Urothelium cell line (cell line): ENCODE results near the gene GALNT10.

Experiments
- DNase-seq: peaks from one replicate; pipeline ENCODE4 v3.0.0; 2011; ENCODE audit warnings: low spot score, mixed read lengths
- FAIRE-seq: peaks from 2 replicates; lab custom pipeline; 2011; peaks lifted over from hg19 to GRCh38; lab: Jason Lieb, UNC

The GALNT10 gene

DNA sequence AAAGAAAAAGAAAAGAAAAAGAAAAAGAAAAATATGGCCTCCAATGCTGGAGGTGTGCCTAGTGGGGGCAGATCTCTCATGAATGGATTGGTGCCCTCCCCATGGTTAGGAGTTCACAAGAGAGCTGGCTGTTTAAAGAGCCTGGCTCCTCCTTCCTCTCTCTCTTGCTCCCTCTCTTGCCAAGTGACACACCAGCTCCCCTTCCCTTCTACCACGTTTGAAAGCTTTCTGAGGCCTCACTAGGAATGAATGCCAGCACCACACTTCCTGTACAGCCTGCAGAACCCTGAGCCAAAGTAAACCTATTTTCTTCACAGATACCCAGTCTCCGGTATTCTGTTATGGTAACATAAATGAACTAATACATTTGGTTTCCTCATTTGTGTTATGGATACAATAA, 14.4 kb upstream of the GALNT10 start:
- DNase-seq (no peak), FAIRE-seq (no peak)

DNA sequence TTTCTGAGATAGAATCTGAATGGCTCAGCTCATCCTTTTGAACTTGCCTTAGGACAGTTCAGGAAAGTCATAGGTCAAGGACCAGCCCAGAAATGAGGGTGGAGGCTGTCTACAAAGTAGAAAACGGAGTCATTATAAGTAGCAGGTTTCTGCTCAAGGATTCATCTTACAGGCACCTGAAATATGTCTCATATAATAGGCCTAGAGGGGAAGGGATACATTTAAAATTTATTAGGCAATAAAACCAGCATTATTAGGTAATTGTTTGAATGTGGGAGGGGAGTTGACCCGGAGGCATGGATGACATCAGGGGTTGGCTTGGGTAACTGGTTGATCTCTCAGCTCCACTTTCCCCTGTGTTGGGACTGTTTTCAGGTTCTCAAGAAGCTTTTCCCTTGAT, 11.9 kb upstream of the GALNT10 start:
- no peak for DNase-seq
- no peak for FAIRE-seq

DNA sequence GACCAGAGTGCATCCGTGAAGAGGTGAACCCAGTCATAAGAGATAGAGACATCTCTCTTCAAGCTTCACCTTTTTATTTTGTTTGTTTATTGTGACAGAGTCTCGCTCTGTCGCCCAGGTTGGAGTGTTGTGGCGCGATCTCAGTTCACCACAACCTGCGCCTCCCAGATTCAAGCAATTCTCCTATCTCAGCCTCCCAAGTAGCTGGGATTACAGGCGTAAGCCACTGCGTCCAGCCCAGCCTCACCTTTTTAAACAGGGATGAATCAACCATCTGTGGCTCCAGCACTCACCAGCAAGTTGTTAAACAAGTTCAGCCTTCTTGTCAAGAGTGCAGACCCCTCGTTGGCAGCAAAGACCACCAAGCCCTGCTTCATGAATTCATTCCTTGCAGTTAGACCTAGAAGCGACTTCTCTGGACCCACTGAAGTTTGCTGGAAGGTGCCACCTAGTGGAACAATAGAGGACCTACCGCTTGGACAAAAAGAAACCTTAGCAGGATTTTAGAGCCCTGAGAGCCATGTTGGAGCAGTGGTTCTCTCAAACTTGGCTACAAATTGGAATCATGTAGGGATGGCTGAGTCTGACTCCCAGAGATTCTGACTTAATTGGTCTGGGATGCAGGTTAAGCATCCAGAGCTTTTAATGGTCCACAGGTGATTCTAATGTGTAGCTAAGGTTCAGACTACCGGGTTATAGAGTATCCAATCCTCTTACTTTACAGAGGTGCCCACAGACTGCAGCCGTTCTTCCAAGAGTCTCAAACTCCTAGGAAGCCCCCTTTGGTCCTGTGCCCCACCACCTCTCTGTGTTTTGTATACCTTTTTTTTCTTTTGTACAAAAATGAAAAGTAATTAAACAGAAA, 10.5 kb upstream of the GALNT10 start:
- DNase-seq: peak; percentile 70
- no peak for FAIRE-seq

DNA sequence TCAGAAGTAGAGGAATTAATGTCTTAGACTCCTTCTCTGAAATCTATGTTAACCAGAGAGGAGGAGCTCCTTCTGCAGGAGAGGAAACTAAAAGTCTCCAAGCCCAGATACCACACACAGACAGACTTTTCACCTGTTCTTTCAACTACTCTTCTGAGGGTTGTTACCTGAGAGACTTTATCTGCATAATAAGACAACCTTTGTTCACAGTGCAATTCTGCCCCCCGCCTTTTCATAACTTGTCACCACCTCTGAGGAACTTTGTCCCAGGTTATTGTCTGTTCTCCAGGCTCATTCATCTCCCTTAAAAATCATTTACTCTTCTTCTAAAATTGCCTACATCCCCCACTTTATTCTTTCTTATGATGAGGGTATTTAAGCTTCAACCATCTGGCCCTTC, 9.4 kb upstream of the GALNT10 start:
- DNase-seq (no peak), FAIRE-seq (no peak)

DNA sequence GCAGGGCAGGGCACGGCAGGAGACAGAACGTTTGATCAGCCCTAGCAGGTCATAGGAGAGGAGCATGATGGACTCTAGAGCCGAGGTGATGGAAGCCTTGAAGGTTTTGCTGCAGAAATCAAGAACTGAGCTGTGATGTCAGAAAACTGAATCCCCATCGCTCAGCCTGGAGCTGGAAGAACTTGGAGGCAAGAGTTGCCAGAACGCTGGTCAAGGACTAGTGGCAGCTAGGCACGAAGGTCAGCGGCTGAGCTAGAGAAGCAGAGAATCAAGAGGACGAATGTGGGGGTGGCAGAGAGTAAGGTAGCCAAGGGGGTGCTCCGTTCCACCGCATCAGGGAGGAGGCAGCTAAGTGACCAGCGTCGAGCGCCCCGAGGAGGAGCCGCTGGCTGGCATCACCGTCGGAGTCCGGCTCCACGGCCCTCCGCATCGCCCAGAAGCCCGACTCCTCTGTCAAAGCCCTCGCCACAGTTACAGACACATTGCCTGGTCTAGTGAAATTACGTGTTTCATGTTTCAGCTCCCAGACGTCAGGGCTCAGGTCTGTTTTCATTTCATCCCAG, 1.2 kb upstream of the GALNT10 start:
- FAIRE-seq (no peak), DNase-seq (no peak)

DNA sequence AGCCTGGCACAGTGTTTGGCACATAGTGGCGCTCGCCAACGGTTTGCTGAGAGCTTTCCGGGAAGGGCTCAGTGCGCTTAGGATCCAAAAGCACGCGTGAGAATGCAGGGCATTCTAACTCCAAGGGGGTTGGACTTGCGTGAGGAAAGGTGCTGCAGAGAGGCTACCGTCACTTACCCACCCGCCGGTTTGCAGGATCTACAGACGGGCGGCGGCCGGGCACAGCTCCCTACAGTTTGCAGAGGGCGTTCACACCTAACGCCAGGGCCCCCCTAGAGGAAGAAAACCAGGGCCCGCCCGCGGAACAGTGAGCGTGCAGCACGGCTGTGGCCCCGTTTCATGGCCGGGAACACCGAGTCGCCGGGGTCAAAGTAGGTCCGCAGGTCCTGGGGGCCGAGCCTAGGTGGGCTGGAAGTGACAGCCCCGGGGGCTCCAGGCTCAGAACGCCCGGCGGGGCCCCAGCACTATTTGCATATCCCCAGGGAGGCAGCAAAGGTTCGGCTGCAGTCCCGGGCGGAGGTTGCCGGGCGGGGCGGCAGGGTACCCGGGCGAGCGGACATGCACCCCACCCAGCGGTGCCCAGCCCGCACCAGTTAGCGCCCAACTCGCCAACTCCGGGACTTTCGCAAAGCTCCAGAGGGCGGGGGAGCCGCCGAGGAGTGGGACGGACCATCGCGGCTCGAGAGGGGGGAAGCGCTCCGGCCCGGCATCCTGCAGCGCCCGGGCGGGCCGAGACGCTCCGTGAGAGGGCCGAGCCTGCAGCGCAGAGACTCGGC, 526 bp upstream of the GALNT10 start:
- FAIRE-seq (no peak), DNase-seq (peak; percentile 92)

DNA sequence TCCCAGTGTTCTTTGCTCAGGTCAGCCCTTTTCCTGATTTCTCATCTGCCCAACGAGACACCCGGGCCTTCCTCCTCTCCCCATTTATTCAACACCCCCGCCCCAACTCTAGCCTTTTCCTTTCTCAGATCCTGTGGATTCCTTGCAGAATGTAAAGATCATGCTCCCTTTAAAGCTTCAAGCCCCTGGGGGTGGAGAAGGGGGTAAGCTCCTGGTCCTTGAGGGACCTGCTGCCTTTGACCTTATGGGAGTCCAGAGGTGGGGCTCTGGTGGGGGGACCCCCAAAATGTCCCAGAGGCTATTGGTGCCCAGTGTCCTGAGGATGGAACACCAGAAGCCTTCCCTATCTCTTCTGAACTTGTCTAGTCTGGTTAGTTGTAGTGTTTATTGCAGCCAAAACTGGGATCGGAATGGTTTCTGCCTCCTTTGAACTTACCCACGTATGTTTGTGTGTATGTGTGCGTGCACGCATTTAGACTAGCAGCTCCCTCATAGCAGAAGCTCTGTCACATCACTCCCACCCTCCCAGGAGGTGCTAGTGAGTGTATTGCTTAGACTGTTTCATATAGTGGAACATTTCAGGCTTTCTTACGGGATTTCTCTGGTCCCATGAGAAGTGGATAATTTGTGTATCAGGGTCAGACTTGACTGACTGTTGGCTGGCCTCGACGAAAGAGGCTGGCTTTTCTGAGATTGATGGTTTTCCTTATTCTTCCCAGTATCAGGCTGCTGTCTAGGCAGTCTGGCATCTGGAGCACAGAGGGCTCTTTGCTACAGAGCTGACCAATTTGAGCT, 1.1 kb downstream of the GALNT10 start:
- FAIRE-seq: no peak
- no peak for DNase-seq

DNA sequence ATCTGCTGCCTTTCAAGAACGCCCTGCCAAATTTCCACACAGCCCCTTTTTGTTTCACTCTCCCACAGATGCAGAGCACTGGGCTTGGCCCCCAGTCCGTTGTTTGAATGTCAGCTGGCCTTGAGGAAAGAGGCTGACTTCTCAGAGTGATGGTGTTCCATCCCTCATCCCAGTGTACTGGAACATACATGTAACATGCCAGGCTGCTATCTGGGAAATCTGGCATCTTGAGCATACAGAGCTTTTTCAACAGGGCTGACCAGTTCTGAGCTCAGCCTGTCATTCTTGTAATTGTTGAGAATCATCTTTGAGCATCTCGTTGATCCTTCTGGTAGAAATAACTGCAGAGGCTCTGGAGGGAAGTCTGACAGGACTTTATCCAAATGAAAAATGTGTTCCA, 2.8 kb downstream of the GALNT10 start:
- FAIRE-seq (no peak), DNase-seq (no peak)

DNA sequence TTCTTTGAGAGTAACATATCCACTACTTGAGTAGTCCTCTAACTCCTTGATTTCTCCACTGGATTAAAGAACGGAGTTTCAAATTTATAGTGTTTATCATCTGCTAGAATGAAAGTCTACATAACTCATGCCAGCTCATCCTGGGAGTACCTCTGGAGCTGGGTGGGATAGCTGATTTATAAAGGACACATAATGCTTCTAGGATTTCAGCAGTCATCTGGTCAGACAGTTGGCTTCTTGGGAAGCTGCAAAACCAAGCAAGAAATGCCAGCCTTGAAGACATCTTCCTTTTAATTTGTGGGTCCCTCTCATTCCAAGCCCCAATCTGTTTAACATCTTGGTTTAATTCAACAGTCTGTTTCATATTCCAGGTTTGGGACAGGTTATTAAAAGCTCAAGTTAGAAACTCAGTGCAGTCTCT, 3.2 kb downstream of the GALNT10 start:
- FAIRE-seq (no peak), DNase-seq (no peak)

DNA sequence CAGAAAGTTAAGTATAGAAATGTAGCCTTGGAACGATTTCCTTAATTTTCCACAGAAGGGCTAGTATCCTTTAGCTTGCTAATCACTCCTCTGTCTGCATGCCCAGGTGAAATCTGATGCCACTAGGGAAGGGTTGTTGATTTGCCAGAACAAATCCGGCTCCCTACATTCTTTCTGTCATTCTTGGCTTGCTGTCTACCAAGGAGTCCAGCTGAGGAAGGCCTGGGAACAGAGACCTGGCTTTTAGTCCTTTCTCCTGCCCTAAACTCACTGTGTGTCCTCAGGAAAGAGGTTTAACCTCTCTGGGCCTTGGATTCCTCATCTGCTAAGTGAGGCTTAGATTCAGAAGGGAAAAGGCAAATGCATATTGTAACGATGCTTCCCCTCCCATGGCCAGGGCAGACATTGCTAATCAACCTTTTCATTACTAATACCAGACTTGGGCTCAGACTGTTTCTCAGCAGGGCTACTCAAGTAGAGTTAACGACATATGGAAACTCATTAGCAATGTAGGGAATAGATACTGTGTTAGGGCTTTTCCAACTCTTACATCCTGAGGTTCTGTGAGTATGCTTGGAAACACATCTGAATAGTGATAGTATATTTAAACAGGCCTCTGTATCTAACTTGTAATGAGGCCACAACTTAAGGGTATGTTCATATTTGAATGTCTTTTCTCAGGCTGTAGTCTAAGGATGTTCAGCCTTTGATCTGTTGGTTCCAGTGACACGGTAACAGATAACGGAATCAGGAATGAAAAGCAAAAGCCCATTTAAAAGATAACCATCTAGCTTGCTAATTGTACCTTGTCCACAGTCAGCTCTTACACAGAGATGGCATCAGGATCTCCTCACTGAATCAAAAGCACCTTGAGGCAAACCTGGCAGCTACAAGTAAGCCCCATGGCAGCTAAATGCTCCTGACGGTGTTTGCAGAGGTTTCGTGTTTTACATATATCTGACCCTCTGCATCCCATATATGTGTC, 4.1 kb downstream of the GALNT10 start:
- no peak for FAIRE-seq
- no peak for DNase-seq

DNA sequence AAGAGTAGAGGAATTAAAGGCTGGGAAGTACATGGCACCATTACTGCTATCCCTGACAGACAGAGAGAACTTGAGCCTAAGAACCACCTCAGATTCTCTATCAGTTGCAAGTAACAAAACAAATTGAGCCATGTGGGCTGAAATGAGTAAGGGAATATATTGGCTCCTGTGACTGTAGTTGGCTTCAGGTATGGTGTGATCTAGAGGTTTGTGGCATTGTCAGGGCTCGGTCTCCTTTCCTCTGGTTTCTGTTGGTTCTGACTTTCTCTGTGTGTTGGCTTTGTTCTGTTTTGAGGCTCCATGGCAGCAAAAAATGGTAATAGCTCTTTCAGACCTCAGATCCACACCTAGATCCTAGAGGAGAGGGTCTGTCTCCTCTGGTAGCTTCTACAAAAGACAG, 5.7 kb downstream of the GALNT10 start:
- FAIRE-seq (no peak), DNase-seq (no peak)

DNA sequence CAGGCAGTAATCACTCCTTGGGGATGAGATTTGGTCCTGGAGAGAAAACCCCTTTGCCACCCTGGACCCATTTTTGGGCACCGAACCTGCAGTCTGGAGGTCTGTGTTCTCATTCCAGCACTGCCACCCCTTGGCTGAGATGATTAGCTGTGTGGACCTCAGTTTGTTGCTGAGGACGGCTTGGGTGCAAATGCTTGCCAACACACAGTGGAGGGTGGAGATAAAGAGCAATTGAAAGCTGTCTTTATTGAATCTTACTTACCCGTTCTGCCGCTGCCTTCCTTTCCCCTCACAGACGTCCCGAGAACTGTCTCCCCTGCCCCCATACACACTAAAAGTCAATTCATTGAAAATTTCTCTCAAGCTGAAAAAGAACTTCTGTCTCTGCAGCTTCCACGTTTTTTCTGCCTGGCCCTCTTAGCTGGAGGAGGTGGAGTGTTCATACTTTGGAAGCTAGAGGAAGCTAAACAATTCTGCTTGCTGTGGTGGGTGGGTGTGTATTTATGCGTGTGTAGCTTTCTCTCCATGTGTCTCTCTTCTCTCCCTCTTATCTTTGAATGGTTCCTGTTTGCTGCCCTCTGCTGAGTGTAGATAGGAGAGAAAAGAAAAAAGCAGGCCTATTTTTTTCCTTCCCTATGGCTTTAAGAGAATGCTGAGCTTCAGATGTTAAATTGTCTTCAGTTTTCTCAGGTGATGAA, 6.6 kb downstream of the GALNT10 start:
- DNase-seq: no peak
- no peak for FAIRE-seq

DNA sequence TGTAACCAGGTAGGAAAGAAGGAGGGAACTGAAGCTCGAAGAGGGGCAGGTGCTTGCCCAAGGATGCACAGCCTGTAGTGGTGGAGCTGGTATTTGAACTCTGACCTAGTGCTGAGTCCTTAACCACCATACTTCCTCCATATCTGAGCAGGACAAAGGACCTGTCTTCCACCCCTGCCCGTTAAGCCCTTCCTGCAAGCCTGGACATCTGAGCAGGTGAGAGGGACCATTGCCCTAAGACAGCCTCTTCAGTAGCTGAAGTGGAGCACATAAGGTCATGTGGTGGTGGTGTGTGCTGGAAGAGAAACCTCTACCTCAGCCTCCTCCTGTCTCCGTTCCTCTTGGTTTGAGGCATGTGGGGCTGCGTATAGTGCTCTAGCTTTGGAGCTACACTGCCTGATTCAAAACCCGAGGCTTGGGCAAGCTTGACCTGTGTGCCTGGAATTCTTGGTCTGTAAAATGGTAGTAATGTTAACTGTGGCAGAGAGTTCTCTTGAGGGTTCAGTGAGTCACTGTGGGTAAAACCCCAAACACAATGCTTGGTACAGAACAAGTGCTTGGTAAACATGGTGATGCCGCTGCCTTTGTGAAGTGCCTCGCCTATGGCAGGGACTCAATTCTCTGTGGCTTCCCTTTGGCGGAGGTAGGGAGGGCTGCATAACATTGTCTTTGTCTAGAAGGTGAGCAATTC, 7.4 kb downstream of the GALNT10 start:
- no peak for FAIRE-seq
- peak; percentile 80 for DNase-seq

DNA sequence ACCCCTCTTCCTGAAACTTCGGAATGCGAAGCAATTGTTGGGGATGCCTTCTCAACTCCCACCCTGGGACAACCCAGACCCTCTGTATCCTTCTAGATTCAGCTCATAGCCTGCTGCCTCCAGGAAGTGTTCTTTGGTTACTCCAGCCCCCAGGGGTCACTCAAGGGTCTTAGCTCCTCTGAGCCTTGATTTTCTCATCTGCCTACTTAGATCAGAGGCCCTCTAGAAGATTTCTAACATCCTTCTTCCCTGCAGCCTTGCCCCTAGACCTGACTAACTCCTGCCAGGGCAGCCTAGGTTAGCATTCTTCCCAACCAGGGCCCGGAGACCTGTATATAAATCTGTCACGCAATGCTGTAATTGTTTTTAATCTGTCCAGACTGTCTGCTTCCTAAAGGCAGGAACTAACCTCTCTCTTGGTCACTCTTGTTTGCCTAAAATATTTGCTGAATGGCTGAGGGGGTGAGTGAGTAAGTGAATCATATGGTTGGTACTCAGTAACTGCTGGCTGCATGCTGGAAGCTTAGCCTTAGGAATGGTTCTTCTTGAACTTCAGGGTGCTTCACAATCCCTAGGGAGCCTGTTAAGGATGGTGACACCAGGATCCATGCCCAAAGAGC, 8.2 kb downstream of the GALNT10 start:
- no peak for FAIRE-seq

DNA sequence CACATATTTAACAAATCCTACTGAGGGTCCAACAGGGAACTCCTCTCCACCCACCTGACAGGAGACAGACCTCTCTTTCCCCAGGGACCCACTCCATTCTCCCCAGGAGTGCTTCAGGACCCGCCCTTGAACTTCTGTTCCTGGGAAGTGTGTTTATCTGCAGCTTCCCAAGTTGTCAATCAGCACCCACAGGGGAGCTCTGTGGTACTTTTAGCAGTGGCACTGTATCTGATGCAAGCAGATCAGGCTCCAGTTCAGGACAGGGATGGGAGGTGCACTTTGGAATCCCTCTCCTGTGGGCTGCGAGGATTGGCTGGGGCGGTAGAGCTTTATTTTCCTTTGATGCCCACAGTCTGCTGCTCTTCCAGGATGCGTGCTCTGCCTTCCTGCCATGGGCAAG, 8.7 kb downstream of the GALNT10 start:
- DNase-seq: no peak
- no peak for FAIRE-seq

More for the DNA sequence above, 8.2 kb downstream of the GALNT10 start:
- no peak for DNase-seq

DNA sequence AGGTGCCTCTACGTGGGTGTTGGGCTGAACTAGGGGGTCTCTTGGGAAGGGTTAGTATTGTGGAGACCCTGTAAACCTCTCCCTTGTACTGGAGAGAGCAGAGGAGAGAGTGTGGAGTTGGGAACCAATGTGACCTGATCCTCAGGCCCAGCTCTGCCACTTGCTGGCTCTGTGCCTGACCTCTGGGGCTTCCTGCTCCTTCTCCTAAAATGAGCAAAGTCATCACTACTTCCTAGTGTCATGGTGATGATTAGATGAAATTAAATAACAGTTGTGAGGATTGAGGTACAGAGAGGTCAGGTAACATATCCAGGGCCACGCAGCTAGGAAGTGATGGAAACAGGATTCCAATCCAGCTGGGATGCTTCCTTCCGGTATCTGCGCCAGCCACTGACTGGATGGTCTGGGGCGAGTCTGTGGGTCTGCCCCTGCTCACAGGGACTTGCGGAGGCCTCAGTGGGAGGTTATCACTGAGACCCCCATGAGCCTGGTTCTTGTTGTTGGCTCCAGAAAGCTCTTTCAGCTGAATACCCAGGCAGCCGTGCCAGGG, 9.2 kb downstream of the GALNT10 start:
- DNase-seq (no peak), FAIRE-seq (no peak)

DNA sequence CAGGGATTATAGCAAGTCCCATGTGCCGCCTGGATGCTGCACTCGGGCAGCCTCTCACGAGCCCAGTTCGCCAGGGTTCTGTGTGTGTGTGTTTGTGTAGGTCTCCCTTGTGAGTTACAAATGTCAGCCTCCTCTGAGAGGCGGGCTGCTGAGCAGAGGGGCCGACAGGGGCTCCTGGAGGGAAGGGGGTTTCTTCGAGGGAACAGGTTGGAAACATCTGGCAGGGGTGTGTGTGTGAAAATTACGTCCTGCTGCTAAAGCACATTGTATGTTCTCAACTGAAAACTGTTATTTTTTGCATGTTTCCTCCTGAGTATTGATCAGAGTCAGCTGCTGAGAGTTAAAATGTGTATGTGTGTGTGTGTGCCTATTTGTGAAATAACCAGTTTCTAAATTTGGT, 9.7 kb downstream of the GALNT10 start:
- FAIRE-seq (no peak), DNase-seq (no peak)
